CD4-positive, alpha-beta T cell treated with Interleukin-10 for 1 hour (primary cell): ENCODE results near the gene DCAF7.

Experiments
- DNase-seq: peaks from one replicate; pipeline ENCODE4 v3.0.0-alpha.2; 2020

The DCAF7 gene

GRCh38 chr17:63634163-63634562 is 83.9 kb downstream of the DCAF7 start:
- no peak for DNase-seq

- no peak for DNase-seq
These were observed 84.5 kb downstream of the DCAF7 start for GRCh38 chr17:63634816-63635215.

GRCh38 chr17:63635290-63635689 is 85.0 kb downstream of the DCAF7 start:
- DNase-seq = no peak

GRCh38 chr17:63635787-63636186 is 85.5 kb downstream of the DCAF7 start:
- no peak for DNase-seq

- no peak for DNase-seq
These were observed 88.8 kb downstream of the DCAF7 start for GRCh38 chr17:63639125-63639524.

- no peak for DNase-seq
These were observed 89.8 kb downstream of the DCAF7 start for GRCh38 chr17:63640038-63640437.

GRCh38 chr17:63641692-63642448 is 91.6 kb downstream of the DCAF7 start:
- DNase-seq = peak; percentile 11
